Esophagus (tissue), 2 donors: ENCODE data around the gene CASZ1. TPM values are rescaled to one million over a fixed set of nuclear protein-coding genes. Genes with fewer than 3 reads are reported as not detected.

Source experiments
- H3K27ac ChIP-seq, 2 donors: one replicate each; pipeline ENCODE4 v1.5.1; 2013; ENCODE audit warnings: low read depth in 2 of 2, mild to moderate bottlenecking in 2 of 2, inconsistent platforms in 1 of 2, low read length in 1 of 2, moderate library complexity in 1 of 2
- H3K27me3 ChIP-seq, 2 donors: one replicate each; pipeline ENCODE4 v1.6.1; 2013; ENCODE audit warnings: low read length in 2 of 2, control low read depth in 1 of 2, mild to moderate bottlenecking in 1 of 2; ENCODE audit not compliant: insufficient read depth in 2 of 2, control insufficient read depth in 1 of 2
- H3K36me3 ChIP-seq, 2 donors: one replicate each; pipeline ENCODE4 v1.6.1; 2013; ENCODE audit warnings: low read length in 1 of 2; ENCODE audit not compliant: control insufficient read depth in 2 of 2, insufficient read depth in 2 of 2
- H3K4me1 ChIP-seq, 2 donors: one replicate each; pipeline ENCODE4 v1.6.1; 2013; ENCODE audit warnings: low read length in 1 of 2; ENCODE audit not compliant: control insufficient read depth in 2 of 2, insufficient read depth in 2 of 2
- H3K4me3 ChIP-seq, 2 donors: one replicate each; pipeline ENCODE4 v1.5.1; 2013; ENCODE audit warnings: low read length in 2 of 2, mild to moderate bottlenecking in 2 of 2, low read depth in 1 of 2, moderate library complexity in 1 of 2
- H3K9me3 ChIP-seq, 2 donors: one replicate each; pipeline ENCODE4 v1.6.1; 2013; ENCODE audit warnings: mild to moderate bottlenecking in 2 of 2, low read depth in 1 of 2, low read length in 1 of 2, moderate library complexity in 1 of 2; ENCODE audit not compliant: control insufficient read depth in 2 of 2, insufficient read depth in 1 of 2
- WGBS, 2 donors: extraction: QIAGEN DNeasy Blood & Tissue Kit; methylation state at CpG; one replicate each; pipeline ENCODE4 v1.1.7; 2013; 5-methylcytosine and 5-hydroxymethylcytosine counted together
- polyA plus RNA-seq, 2 donors: library from polyadenylated mRNA; stranded (reverse); fragments of 200-250 nt; gene quantifications; one replicate each; pipeline ENCODE4 v1.2.3, GENCODE V29; 2013
- donor health status: healthy with polysubstance abuse.
- donor health status: Bipolar disorder and iron deficiency.

The CASZ1 gene
- polyA plus RNA-seq, 2 donors = 10.8 to 18.1 TPM

- no peaks in the 10 kb centered on the region for H3K9me3 ChIP-seq
- no peaks in the 10 kb centered on the region for H3K36me3 ChIP-seq
- H3K27me3 ChIP-seq = no peaks in the 10 kb centered on the region
- WGBS, 2 donors = 44 to 56% methylated on average over 6 of the region's 6 CpGs
- H3K4me3 ChIP-seq = no peak overlapping the region
- peaks cover 1 to 6% of the 10 kb centered on the region in 2 donors for H3K4me1 ChIP-seq
- H3K27ac ChIP-seq = no peak overlapping the region
Measured at GRCh38 chr1:10799726-10800125, 3.3 kb upstream of the CASZ1 start.

- Histone ChIP-seq H3K36me3 (no peaks in the 10 kb centered on the region), H3K27me3 (no peaks in the 10 kb centered on the region), H3K9me3 (no peaks in the 10 kb centered on the region), H3K27ac (peak overlapping the region; percentile 72 to 80), H3K4me3 (peak overlapping the region; percentile 70 to 91), H3K4me1 (no peaks in the 10 kb centered on the region)
- 0 to 1% methylated on average over 38 to 41 of the region's 41 CpGs for WGBS, 2 donors
Measured at GRCh38 chr1:10795276-10796021, 997 bp downstream of the CASZ1 start.

- peak overlapping the region; percentile 70 to 91 for H3K4me3 ChIP-seq
- peak overlapping the region; percentile 69 to 72 for H3K27ac ChIP-seq
- WGBS, 2 donors = 1% methylated on average over 54 to 58 of the region's 58 CpGs
- no peaks in the 10 kb centered on the region for H3K36me3 ChIP-seq
- no peaks in the 10 kb centered on the region for H3K4me1 ChIP-seq
- H3K27me3 ChIP-seq = no peaks in the 10 kb centered on the region
- H3K9me3 ChIP-seq = no peaks in the 10 kb centered on the region
Measured at GRCh38 chr1:10794724-10795275, 1.6 kb downstream of the CASZ1 start.

- WGBS, 2 donors = 2 to 3% methylated on average over 9 of the region's 9 CpGs
- H3K36me3 ChIP-seq = no peaks in the 10 kb centered on the region
- H3K4me1 ChIP-seq = peaks cover 0 to 4% of the 10 kb centered on the region in 2 donors
- peak overlapping the region; percentile 26 to 75 for H3K27ac ChIP-seq
- H3K4me3 ChIP-seq = peak overlapping the region in 1 of 2 donors; percentile 70
- no peaks in the 10 kb centered on the region for H3K9me3 ChIP-seq
- no peaks in the 10 kb centered on the region for H3K27me3 ChIP-seq
Measured at GRCh38 chr1:10793129-10793651, 3.3 kb downstream of the CASZ1 start.

GRCh38 chr1:10791105-10791951, 5.1 kb downstream of the CASZ1 start:
- Histone ChIP-seq H3K4me1 (peaks cover under 1 to 8% of the 10 kb centered on the region in 2 donors), H3K36me3 (no peaks in the 10 kb centered on the region), H3K4me3 (no peak overlapping the region), H3K9me3 (no peaks in the 10 kb centered on the region), H3K27me3 (no peaks in the 10 kb centered on the region), H3K27ac (no peak overlapping the region)
- whole genome bisulfite sequencing, 2 donors = 23 to 29% methylated on average over 8 of the region's 8 CpGs

- no peaks in the 10 kb centered on the region for H3K27me3 ChIP-seq
- peaks cover 2 to 12% of the 10 kb centered on the region in 2 donors for H3K4me1 ChIP-seq
- H3K4me3 ChIP-seq = no peak overlapping the region
- no peaks in the 10 kb centered on the region for H3K9me3 ChIP-seq
- H3K36me3 ChIP-seq = no peaks in the 10 kb centered on the region
- no peak overlapping the region for H3K27ac ChIP-seq
- 75 to 80% methylated on average over 27 of the region's 27 CpGs for WGBS, 2 donors
Measured at GRCh38 chr1:10789803-10790702, 6.4 kb downstream of the CASZ1 start.

GRCh38 chr1:10789047-10789791, 7.2 kb downstream of the CASZ1 start:
- no peaks in the 10 kb centered on the region for H3K9me3 ChIP-seq
- peaks cover 2 to 12% of the 10 kb centered on the region in 2 donors for H3K4me1 ChIP-seq
- WGBS, 2 donors = 84 to 86% methylated on average over 6 to 8 of the region's 8 CpGs
- H3K36me3 ChIP-seq = no peaks in the 10 kb centered on the region
- H3K27ac ChIP-seq = no peak overlapping the region
- H3K27me3 ChIP-seq = no peaks in the 10 kb centered on the region
- no peak overlapping the region for H3K4me3 ChIP-seq

- H3K27me3 ChIP-seq = no peaks in the 10 kb centered on the region
- H3K9me3 ChIP-seq = no peaks in the 10 kb centered on the region
- H3K27ac ChIP-seq = no peak overlapping the region
- no peak overlapping the region for H3K4me3 ChIP-seq
- WGBS, 2 donors = 33 to 35% methylated on average over 9 to 11 of the region's 11 CpGs
- no peaks in the 10 kb centered on the region for H3K36me3 ChIP-seq
- peaks cover 2 to 12% of the 10 kb centered on the region in 2 donors for H3K4me1 ChIP-seq
Measured at GRCh38 chr1:10788592-10789006, 7.8 kb downstream of the CASZ1 start.
